GM12878 (cell line): ENCODE measurements around the gene KIRREL2. TPM values are rescaled to one million over a fixed set of nuclear protein-coding genes. Genes with fewer than 3 reads are reported as not detected.

Source experiments
- ATAC-seq: fragments of 200-7000 bp; cut with Tn5 transposase; 3 replicates; pipeline ENCODE4 v1.9.1; 2020; ENCODE audit warnings: mild to moderate bottlenecking, moderate library complexity
- BruUV-seq: library from RNA; stranded (reverse); fragments of 400-500 nt; replicated peaks from 2 replicates; lab custom pipeline; 2021; lab: Mats Ljungman, UMichigan
- CTCF ChIA-PET: fragments of 300-600 bp; sonication (Branson Sonifier 250); formaldehyde crosslinking; extraction: SDS; loops from one replicate; lab custom pipeline; 2021; ENCODE audit warnings: inconsistent platforms; lab: Yijun Ruan, JAX
- POLR2A ChIA-PET: fragments of 350-600 bp; formaldehyde crosslinking; extraction: SDS; loops from one replicate; lab custom pipeline; 2021; ENCODE audit warnings: inconsistent platforms; lab: Charles Lee
- RAD21 ChIA-PET: fragments of 300-600 bp; sonication (Branson Sonifier 250); formaldehyde crosslinking; loops from one replicate; lab custom pipeline; 2023; ENCODE audit warnings: antibody characterized with exemption; ENCODE audit not compliant: unreplicated experiment; lab: Charles Lee
- SMC1A ChIA-PET: fragments of 300-600 bp; sonication (Branson Sonifier 250); formaldehyde crosslinking; loops from one replicate; lab custom pipeline; 2023; ENCODE audit not compliant: unreplicated experiment, uncharacterized antibody; lab: Charles Lee
- DNase-seq: peaks from one replicate; pipeline ENCODE4 v3.0.0-alpha.2; 2011; ENCODE audit warnings: low read depth, low spot score
- FAIRE-seq: peaks from 3 replicates; lab custom pipeline; 2011; peaks lifted over from hg19 to GRCh38; lab: Jason Lieb, UNC
- H2AFZ ChIP-seq: 2 replicates; pipeline ENCODE4 v1.6.0; 2011; ENCODE audit warnings: low read depth, low read length, control low read depth; ENCODE audit not compliant: control insufficient read depth
- H3K27ac ChIP-seq: 2 replicates; pipeline ENCODE4 v1.5.1; 2011; ENCODE audit warnings: control low read depth; ENCODE audit not compliant: control insufficient read depth, insufficient read depth
- H3K27me3 ChIP-seq, 2 experiments: replicated peaks in 1 of 2; 2 replicates each; pipeline versions ENCODE4 v1.6.0 to v1.6.1; 2011; ENCODE audit warnings: low read length in 1 of 2; ENCODE audit not compliant: control insufficient read depth in 2 of 2, insufficient read depth in 2 of 2
- H3K36me3 ChIP-seq, 2 experiments: 2 replicates each; pipeline ENCODE4 v1.5.1; 2011; ENCODE audit warnings: low read length in 1 of 2; ENCODE audit not compliant: control insufficient read depth in 2 of 2, insufficient read depth in 2 of 2
- H3K4me1 ChIP-seq: 2 replicates; pipeline ENCODE4 v1.6.1; 2011; ENCODE audit warnings: mild to moderate bottlenecking, low read length, moderate library complexity, mixed read lengths; ENCODE audit not compliant: control insufficient read depth, insufficient read depth
- H3K4me2 ChIP-seq: 2 replicates; pipeline ENCODE4 v1.6.0; 2011; ENCODE audit warnings: control low read depth; ENCODE audit not compliant: control insufficient read depth, insufficient read depth
- H3K4me3 ChIP-seq: fragments of 200-600 bp; sonication (generic); 2 replicates; pipeline ENCODE4 v1.5.1; 2016
- H3K79me2 ChIP-seq: 2 replicates; pipeline ENCODE4 v1.6.0; 2011; ENCODE audit warnings: low read length; ENCODE audit not compliant: control insufficient read depth, insufficient read depth
- H3K9ac ChIP-seq: 2 replicates; pipeline ENCODE4 v1.8.0; 2011; ENCODE audit warnings: low read length, control low read depth, mixed read lengths; ENCODE audit not compliant: control insufficient read depth, insufficient read depth
- H3K9me3 ChIP-seq: replicated peaks from 3 replicates; pipeline ENCODE4 v1.5.1; 2011; ENCODE audit warnings: mild to moderate bottlenecking, low read length; ENCODE audit not compliant: control insufficient read depth, insufficient read depth
- H4K20me1 ChIP-seq: 2 replicates; pipeline ENCODE4 v1.6.0; 2011; ENCODE audit not compliant: control insufficient read depth, insufficient read depth
- GABPA ChIP-seq: IDR thresholded peaks from 2 replicates; pipeline ENCODE4 v1.6.1; 2014; ENCODE audit warnings: antibody characterized with exemption, low read depth, mild to moderate bottlenecking, inconsistent platforms
- HDGF ChIP-seq: fragments of 450-650 bp; IDR thresholded peaks from 2 replicates; pipeline ENCODE4 v1.6.1; 2016; ENCODE audit warnings: antibody characterized with exemption
- HSF1 ChIP-seq: fragments of 150-350 bp; IDR thresholded peaks from 2 replicates; pipeline ENCODE4 v1.6.1; 2014; ENCODE audit warnings: mild to moderate bottlenecking, low read depth, low read length
- SMAD1 ChIP-seq: fragments of 450-650 bp; IDR thresholded peaks from 2 replicates; pipeline ENCODE4 v1.6.1; 2018; ENCODE audit warnings: mild to moderate bottlenecking, low read depth; ENCODE audit not compliant: partially characterized antibody
- SUZ12 ChIP-seq: fragments of 200-600 bp; sonication (generic); IDR thresholded peaks from one replicate; pipeline ENCODE4 v1.6.1; 2018; ENCODE audit warnings: antibody characterized with exemption, mild to moderate bottlenecking; ENCODE audit not compliant: unreplicated experiment
- ZBTB40 ChIP-seq: fragments of 450-650 bp; IDR thresholded peaks from 2 replicates; pipeline ENCODE4 v1.6.1; 2016; ENCODE audit warnings: mild to moderate bottlenecking, moderate library complexity, borderline replicate concordance
- WGBS: methylation state at CpG from one replicate; pipeline ENCODE4 v1.1.6; 2016; ENCODE audit warnings: low lambda C conversion rate; ENCODE audit not compliant: insufficient replicate concordance, insufficient coverage; ENCODE audit errors: missing lambda C conversion rate; 5-methylcytosine and 5-hydroxymethylcytosine counted together
- in situ Hi-C: fragments of 300-500 bp; cut with MboI; formaldehyde crosslinking; loops from 9 replicates; pipeline ENCODE4 v1.14.3; 2018; ENCODE audit warnings: mixed read lengths
- intact Hi-C: fragments of 100-400 bp; cut with micrococcal nuclease; formaldehyde crosslinking; loops from one replicate; pipeline ENCODE4 v1.14.2; 2022; ENCODE audit not compliant: unreplicated experiment
- polyA plus RNA-seq, 11 experiments: library from polyadenylated mRNA; depleted of rRNA in 4 of 11; unstranded in 6 of 11; stranded (reverse) in 5 of 11; fragments of >200 nt; fragmentation: Nextera tagmentation in 4 of 11; fragmentation: Illumina TruSeq in 1 of 11; extraction: Ambion mirVana in 4 of 11; extraction: Trizol in 1 of 11; gene quantifications; 1 replicate in 1 of 11; 2 replicates in 10 of 11; pipeline versions ENCODE4 v1.2.1 to v1.2.3, GENCODE V29; 2011 to 2016; ENCODE audit warnings: inconsistent platforms in 2 of 11, missing spikeins in 2 of 11, low read depth in 1 of 11
- total RNA-seq, 4 experiments: library from RNA; depleted of rRNA in 3 of 4; stranded (reverse); fragments of >200 nt in 3 of 4; fragmentation: Illumina TruSeq in 1 of 4; extraction: Trizol in 1 of 4; gene quantifications; 2 replicates each; pipeline versions ENCODE4 v1.2.1 to v1.2.3, GENCODE V29; 2013 to 2021

KIRREL2 gene
- total and polyA plus RNA-seq, 10 of the 15 experiments (the other 5 are each of a cell fraction or from before 2014, with no cell fraction given): 0.03 to 0.06 TPM; not detected in 8

GRCh38 chr19:35811317-35812219, 45.1 kb upstream of the KIRREL2 start:
- in situ Hi-C loops (no loop called here), intact Hi-C loops (no loop called here)
- FAIRE-seq (no peak), ATAC-seq (no peak), DNase-seq (no peak)
- Histone ChIP-seq H3K9ac (no peak overlapping the region), H2AFZ (no peak overlapping the region), H4K20me1 (no peaks in the 10 kb centered on the region), H3K79me2 (no peaks in the 10 kb centered on the region), H3K27me3 (no peaks in the 10 kb centered on the region), H3K4me2 (no peak overlapping the region), H3K36me3 (no peaks in the 10 kb centered on the region), H3K4me1 (no peaks in the 10 kb centered on the region), H3K27ac (no peak overlapping the region), H3K9me3 (no peaks in the 10 kb centered on the region), H3K4me3 (no peak overlapping the region)
- SMC1A ChIA-PET: no interaction called here
- POLR2A ChIA-PET: interaction anchor here (0.8 kb wide), 1 partner anchor 9 kb away, joined by 3 read pairs; no protein-coding TSS in a partner anchor
- 67% methylated on average over 18 of the region's 18 CpGs for WGBS
- no peak for TF ChIP-seq ZBTB40
- TF ChIP-seq SUZ12: no peak
- no peak for TF ChIP-seq HSF1
- TF ChIP-seq SMAD1: no peak
- TF ChIP-seq HDGF: no peak
- no peak for TF ChIP-seq GABPA
- no TSS peak for BruUV-seq
- CTCF ChIA-PET: interaction anchor here (1.8 kb wide), 1 partner anchor 119 kb away, joined by 7 read pairs; no protein-coding TSS in a partner anchor
- RAD21 ChIA-PET: no interaction called here
